Natural killer cell (primary cell): ENCODE measurements around the gene EXOC3L1. TPM values are rescaled to one million over a fixed set of nuclear protein-coding genes. Genes with fewer than 3 reads are reported as not detected.

Source experiments
- ATAC-seq, 3 donors: fragments of 150-1000 bp in 2 of 3; fragments of 200-7000 bp in 1 of 3; cut with Tn5 transposase; 1 replicate in 1 of 3; 2 replicates in 2 of 3; pipeline ENCODE4 v1.10.0; 2021; ENCODE audit warnings: mild to moderate bottlenecking in 2 of 3, moderate library complexity in 2 of 3
- DNase-seq, 2 donors: peaks; one replicate each; pipeline versions ENCODE4 v3.0.0 to v3.0.0-alpha.2; 2013 to 2021; ENCODE audit warnings: mixed read lengths in 1 of 2
- H3K27ac ChIP-seq: one replicate; pipeline ENCODE4 v1.5.1; 2013; ENCODE audit warnings: mild to moderate bottlenecking, low read length
- H3K27me3 ChIP-seq: one replicate; pipeline ENCODE4 v1.6.1; 2013; ENCODE audit warnings: low read length; ENCODE audit not compliant: control insufficient read depth, insufficient read depth
- H3K36me3 ChIP-seq: one replicate; pipeline ENCODE4 v1.6.1; 2013; ENCODE audit warnings: low read length; ENCODE audit not compliant: control insufficient read depth, insufficient read depth
- H3K4me1 ChIP-seq: one replicate; pipeline ENCODE4 v1.6.1; 2013; ENCODE audit warnings: low read length; ENCODE audit not compliant: control insufficient read depth, insufficient read depth
- H3K4me3 ChIP-seq: one replicate; pipeline ENCODE4 v1.5.1; 2013; ENCODE audit warnings: low read length
- H3K9me3 ChIP-seq: one replicate; pipeline ENCODE4 v1.6.1; 2013; ENCODE audit warnings: low read length; ENCODE audit not compliant: control insufficient read depth, insufficient read depth
- H3K27ac Mint-ChIP-seq, 2 donors: one replicate each; pipeline ENCODE4 v1.8.0; 2022; ENCODE audit warnings: mild to moderate bottlenecking in 2 of 2, mixed read lengths in 2 of 2, moderate library complexity in 1 of 2
- H3K27me3 Mint-ChIP-seq, 2 donors: one replicate each; pipeline ENCODE4 v1.8.0; 2022; ENCODE audit warnings: low read depth in 2 of 2, mixed read lengths in 2 of 2
- H3K36me3 Mint-ChIP-seq: one replicate; pipeline ENCODE4 v1.8.0; 2022; ENCODE audit warnings: mixed read lengths
- H3K4me1 Mint-ChIP-seq, 2 donors: one replicate each; pipeline ENCODE4 v1.8.0; 2022; ENCODE audit warnings: mixed read lengths in 2 of 2
- H3K4me3 Mint-ChIP-seq: one replicate; pipeline ENCODE4 v1.8.0; 2022; ENCODE audit warnings: mild to moderate bottlenecking, moderate library complexity, mixed read lengths
- H3K9me3 Mint-ChIP-seq, 2 donors: one replicate each; pipeline ENCODE4 v1.8.0; 2022; ENCODE audit warnings: mixed read lengths in 2 of 2
- CTCF ChIP-seq: fragments of 200-600 bp; IDR thresholded peaks from one replicate; pipeline ENCODE4 v1.8.0; 2022; ENCODE audit warnings: antibody characterized with exemption
- WGBS: methylation state at CpG from one replicate; pipeline ENCODE4 v1.1.7; 2013; ENCODE audit warnings: missing lambda C conversion rate; ENCODE audit not compliant: insufficient coverage; 5-methylcytosine and 5-hydroxymethylcytosine counted together
- intact Hi-C: fragments of 100-400 bp; cut with micrococcal nuclease; formaldehyde crosslinking; loops from one replicate; pipeline ENCODE4 v1.14.2; 2022
- total RNA-seq, 4 donors: library from RNA; stranded (reverse); fragments of 120-200 nt in 1 of 4; gene quantifications; one replicate each; pipeline versions ENCODE4 v1.2.3 to v1.2.4, GENCODE V29; 2013 to 2022

The EXOC3L1 gene
- total RNA-seq, 3 donors from 2014 or later (not counting 1 experiment from before 2014, with no cell fraction given), result not detected

GRCh38 chr16:67161595-67162058 lies 28.3 kb downstream of the EXOC3L1 start:
- intact Hi-C loops, result loop anchor here (2.0 kb wide), 1 partner anchor 13 kb away; no protein-coding TSS in a partner anchor
- H3K4me3 ChIP-seq, result no peak overlapping the region
- H3K27me3 Mint-ChIP-seq, result peaks cover 0 to 30% of the 10 kb centered on the region in 2 donors

GRCh38 chr16:67158637-67159600 lies 31.0 kb downstream of the EXOC3L1 start:
- Mint-ChIP-seq H3K9me3 (no peaks in the 10 kb centered on the region), H3K4me3 (peak overlapping the region; percentile 88), H3K36me3 (no peaks in the 10 kb centered on the region), H3K4me1 (peaks cover 25 to 45% of the 10 kb centered on the region in 2 donors), H3K27ac (peak overlapping the region; percentile 80 to 85), H3K27me3 (peaks cover 0 to 11% of the 10 kb centered on the region in 2 donors)
- no peak for TF ChIP-seq CTCF
- 6% methylated on average over 34 of the region's 34 CpGs for WGBS
- intact Hi-C loops, result loop anchor here (1.0 to 5.0 kb wide), 2 partner anchors 24 to 47 kb away; partner anchors contain the start of gene MATCAP1
- DNase-seq (peak; percentile 50 to 91), ATAC-seq (peak; percentile 25 to 44 (median 30))
- H3K9me3 ChIP-seq, result no peaks in the 10 kb centered on the region
- no peaks in the 10 kb centered on the region for H3K36me3 ChIP-seq
- H3K4me3 ChIP-seq, result peak overlapping the region; percentile 93
- peaks cover 22% of the 10 kb centered on the region for H3K27me3 ChIP-seq
- peak overlapping the region; percentile 88 for H3K27ac ChIP-seq
- H3K4me1 ChIP-seq, result peaks cover 77% of the 10 kb centered on the region

More at GRCh38 chr16:67161595-67162058, 28.3 kb downstream of the EXOC3L1 start:
- Mint-ChIP-seq H3K9me3 (no peaks in the 10 kb centered on the region), H3K4me3 (peak overlapping the region; percentile 31), H3K36me3 (no peaks in the 10 kb centered on the region), H3K27ac (no peak overlapping the region), H3K4me1 (peaks cover 25 to 39% of the 10 kb centered on the region in 2 donors)
- Histone ChIP-seq H3K4me1 (peaks cover 75% of the 10 kb centered on the region), H3K36me3 (no peaks in the 10 kb centered on the region), H3K9me3 (no peaks in the 10 kb centered on the region), H3K27me3 (peaks cover 43% of the 10 kb centered on the region), H3K27ac (no peak overlapping the region)
- 66% methylated on average over 25 of the region's 25 CpGs for WGBS
- TF ChIP-seq CTCF, result no peak
- DNase-seq, result peak in 1 of 2 donors; percentile 8
- no peak for ATAC-seq

GRCh38 chr16:67157892-67158635 lies 31.9 kb downstream of the EXOC3L1 start:
- Mint-ChIP-seq H3K27me3 (peaks cover 2 to 17% of the 10 kb centered on the region in 2 donors), H3K36me3 (no peaks in the 10 kb centered on the region), H3K4me3 (peak overlapping the region; percentile 88), H3K27ac (peak overlapping the region; percentile 80 to 85), H3K4me1 (peaks cover 25 to 47% of the 10 kb centered on the region in 2 donors), H3K9me3 (no peaks in the 10 kb centered on the region)
- H3K9me3 ChIP-seq, result no peaks in the 10 kb centered on the region
- H3K36me3 ChIP-seq, result no peaks in the 10 kb centered on the region
- 72% methylated on average over 7 of the region's 7 CpGs for WGBS
- peak in 1 of 2 donors; percentile 67 for DNase-seq
- no peak for ATAC-seq
- H3K27ac ChIP-seq, result peak overlapping the region; percentile 88
- H3K4me3 ChIP-seq, result no peak overlapping the region
- intact Hi-C loops, result loop anchor here (5.0 kb wide), 1 partner anchor 46 kb away; no protein-coding TSS in a partner anchor
- H3K4me1 ChIP-seq, result peaks cover 70% of the 10 kb centered on the region
- TF ChIP-seq CTCF, result no peak
- peaks cover 17% of the 10 kb centered on the region for H3K27me3 ChIP-seq
